A673 (cell line): ENCODE measurements around the gene CREB3L2.

ENCODE experiments used
- CTCF ChIP-seq: fragments of 300-800, 200-600 bp; sonication (generic); conservative IDR thresholded peaks from 2 replicates; pipeline ENCODE4 v1.5.1; 2017; ENCODE audit warnings: low read depth, mild to moderate bottlenecking, antibody characterized with exemption, low read length, moderate library complexity, mixed read lengths
- EZH2 ChIP-seq: fragments of 200-600 bp; sonication (generic); IDR thresholded peaks from 2 replicates; pipeline ENCODE4 v1.6.1; 2017; ENCODE audit warnings: borderline replicate concordance, low read depth, mild to moderate bottlenecking, mixed read lengths, antibody characterized with exemption, low read length; ENCODE audit not compliant: poor library complexity, severe bottlenecking

- TF ChIP-seq CTCF (no peak), EZH2 (no peak)
These were observed 165.3 kb downstream of the CREB3L2 start for GRCh38 chr7:137836541-137836940.
